SJCRH30 (cell line): ENCODE results near the gene CUX1. TPM values are rescaled to one million over a fixed set of nuclear protein-coding genes. Genes with fewer than 3 reads are reported as not detected.
"Not testable (repeated sequence)": the region's sequence is repeated elsewhere in the genome, so short reads cannot be mapped to it uniquely, and the experiment has no call there.

Source experiments
- DNase-seq, 2 experiments: peaks; one replicate each; pipeline ENCODE4 v3.0.0-alpha.2; 2015 to 2020
- H3K27ac ChIP-seq: fragments of 250-450 bp; sonication (Bioruptor Pico); 2 replicates; pipeline ENCODE4 v1.5.1; 2020; ENCODE audit warnings: mild to moderate bottlenecking, moderate library complexity
- H3K27me3 ChIP-seq: fragments of 250-450 bp; sonication (Bioruptor Pico); 2 replicates; pipeline ENCODE4 v1.5.1; 2020; ENCODE audit warnings: mild to moderate bottlenecking, moderate library complexity
- H3K36me3 ChIP-seq: fragments of 250-450 bp; sonication (Bioruptor Pico); 2 replicates; pipeline ENCODE4 v1.5.1; 2020; ENCODE audit warnings: mild to moderate bottlenecking, moderate library complexity
- H3K4me1 ChIP-seq: fragments of 250-450 bp; sonication (Bioruptor Pico); 2 replicates; pipeline ENCODE4 v1.5.1; 2020; ENCODE audit warnings: mild to moderate bottlenecking, moderate library complexity
- H3K4me3 ChIP-seq: fragments of 250-450 bp; sonication (Bioruptor Pico); 2 replicates; pipeline ENCODE4 v1.5.1; 2020; ENCODE audit warnings: mild to moderate bottlenecking, moderate library complexity
- H3K9me3 ChIP-seq: fragments of 250-450 bp; sonication (Bioruptor Pico); replicated peaks from 2 replicates; pipeline ENCODE4 v1.5.1; 2020; ENCODE audit warnings: mild to moderate bottlenecking, moderate library complexity
- total RNA-seq: library from RNA; depleted of rRNA; stranded (reverse); fragments of >200 nt; shearing (Covaris generic); gene quantifications from 2 replicates; pipeline ENCODE4 v1.2.3, GENCODE V29; 2014

CUX1 gene
- total RNA-seq, 1 experiment from 2014 or later: 29.1 TPM

DNA sequence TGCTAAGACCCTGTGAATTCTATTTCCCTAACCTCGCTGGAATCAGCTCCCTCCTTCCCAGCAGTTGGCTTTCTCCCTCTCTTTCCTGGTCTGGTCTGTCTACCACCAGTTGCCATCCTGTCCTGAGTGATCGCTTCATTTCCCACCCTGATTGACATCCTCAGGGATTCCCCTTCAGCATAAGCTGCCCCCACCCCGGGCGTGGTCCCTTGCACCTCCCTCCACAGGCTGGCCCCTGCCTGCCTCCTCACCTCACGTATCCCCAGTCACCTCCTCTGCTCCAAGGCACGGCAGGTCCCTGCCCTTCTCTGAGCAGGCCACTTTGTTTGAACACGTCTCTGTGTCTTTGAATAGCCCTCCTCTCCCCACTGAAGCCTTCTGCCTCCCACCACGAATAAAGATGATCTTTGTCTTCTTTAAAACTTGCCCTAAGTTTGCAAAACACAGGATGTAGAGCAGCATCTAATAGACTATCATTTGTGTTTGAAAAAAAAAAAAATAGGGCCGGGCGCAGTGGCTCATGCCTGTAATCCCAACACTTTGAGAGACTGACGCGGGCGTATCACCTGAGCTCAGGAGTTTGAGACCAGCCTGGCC lies 233.5 kb downstream of the CUX1 start:
- DNase-seq: no peak
- no peak overlapping the region for H3K27ac ChIP-seq
- peaks cover 2% of the 10 kb centered on the region; the same call in 1 of the 2 replicates for H3K4me1 ChIP-seq
- H3K4me3 ChIP-seq: no peak overlapping the region
- no peaks in the 10 kb centered on the region for H3K27me3 ChIP-seq
- H3K9me3 ChIP-seq: peaks cover 12% of the 10 kb centered on the region; the same call in 1 of the 2 replicates
- H3K36me3 ChIP-seq: no peaks in the 10 kb centered on the region

- H3K27me3 ChIP-seq, DNase-seq: not testable (repeated sequence)
Observed at GRCh38 chr7:102051736-102052135, 234.3 kb downstream of the CUX1 start.

DNA sequence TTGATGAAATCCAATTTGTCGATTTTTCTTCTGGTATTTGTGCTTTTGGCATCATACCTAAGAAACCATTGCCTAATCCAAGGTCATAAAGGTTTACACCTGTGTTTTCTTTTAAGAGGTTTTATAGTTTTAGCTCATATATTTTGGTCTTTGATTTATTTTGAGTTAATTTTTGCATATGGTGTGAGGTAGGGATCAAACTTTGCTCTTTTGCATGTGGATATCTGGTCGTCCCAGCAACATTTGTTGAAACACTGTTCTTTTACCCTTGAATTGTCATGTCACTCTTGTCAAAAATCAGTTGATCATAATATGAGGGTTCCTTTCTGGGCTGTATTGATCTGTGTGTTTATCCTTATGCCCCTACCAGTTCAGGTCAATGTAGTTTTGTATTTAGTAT lies 236.7 kb downstream of the CUX1 start:
- no peak overlapping the region for H3K4me3 ChIP-seq
- H3K27ac ChIP-seq: no peak overlapping the region
- H3K4me1 ChIP-seq: no peaks in the 10 kb centered on the region
- H3K36me3 ChIP-seq: no peaks in the 10 kb centered on the region
- peaks cover 12% of the 10 kb centered on the region; the same call in 1 of the 2 replicates for H3K9me3 ChIP-seq
- H3K27me3 ChIP-seq: no peaks in the 10 kb centered on the region
- no peak for DNase-seq

More at GRCh38 chr7:102051736-102052135, 234.3 kb downstream of the CUX1 start:
- H3K36me3 ChIP-seq, H3K4me1 ChIP-seq, H3K4me3 ChIP-seq, H3K27ac ChIP-seq: not testable (repeated sequence)
- peaks cover 12% of the 10 kb centered on the region; the same call in 1 of the 2 replicates for H3K9me3 ChIP-seq

- no peak for DNase-seq
- H3K4me1 ChIP-seq: no peaks in the 10 kb centered on the region
- H3K36me3 ChIP-seq: no peaks in the 10 kb centered on the region
- no peaks in the 10 kb centered on the region for H3K27me3 ChIP-seq
- no peak overlapping the region for H3K27ac ChIP-seq
- no peak overlapping the region for H3K4me3 ChIP-seq
- H3K9me3 ChIP-seq: peaks cover 12% of the 10 kb centered on the region; the same call in 1 of the 2 replicates
Observed at GRCh38 chr7:102055181-102055976, 238.0 kb downstream of the CUX1 start.

DNA sequence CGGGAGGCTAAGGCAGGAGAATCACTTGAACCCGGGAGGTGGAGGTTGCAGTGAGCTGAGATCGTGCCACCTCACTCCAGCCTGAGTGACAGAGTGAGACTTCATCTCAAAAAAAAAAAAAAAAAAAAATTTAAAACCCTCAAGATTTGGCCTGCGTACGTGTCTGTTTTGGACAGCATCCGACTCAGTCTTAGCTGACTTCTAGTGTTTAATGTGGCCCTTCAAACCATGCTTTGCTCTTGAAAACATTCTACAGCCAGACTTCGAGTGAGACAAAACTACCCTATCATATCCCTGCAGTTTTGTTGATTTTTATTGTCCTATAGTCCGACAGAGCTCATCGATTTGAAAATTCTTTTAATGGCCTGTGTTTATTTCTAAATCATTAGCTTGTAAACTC lies 242.1 kb downstream of the CUX1 start:
- Histone ChIP-seq H3K4me1 (no peaks in the 10 kb centered on the region), H3K27ac (no peak overlapping the region), H3K9me3 (peaks cover 5% of the 10 kb centered on the region; the same call in 1 of the 2 replicates), H3K36me3 (no peaks in the 10 kb centered on the region), H3K4me3 (no peak overlapping the region), H3K27me3 (no peaks in the 10 kb centered on the region)
- no peak for DNase-seq

GRCh38 chr7:102061354-102061945 lies 244.0 kb downstream of the CUX1 start:
- Histone ChIP-seq H3K27me3 (no peaks in the 10 kb centered on the region), H3K9me3 (no peaks in the 10 kb centered on the region), H3K4me1 (no peaks in the 10 kb centered on the region), H3K36me3 (no peaks in the 10 kb centered on the region), H3K4me3 (no peak overlapping the region), H3K27ac (no peak overlapping the region)
- DNase-seq: no peak

DNA sequence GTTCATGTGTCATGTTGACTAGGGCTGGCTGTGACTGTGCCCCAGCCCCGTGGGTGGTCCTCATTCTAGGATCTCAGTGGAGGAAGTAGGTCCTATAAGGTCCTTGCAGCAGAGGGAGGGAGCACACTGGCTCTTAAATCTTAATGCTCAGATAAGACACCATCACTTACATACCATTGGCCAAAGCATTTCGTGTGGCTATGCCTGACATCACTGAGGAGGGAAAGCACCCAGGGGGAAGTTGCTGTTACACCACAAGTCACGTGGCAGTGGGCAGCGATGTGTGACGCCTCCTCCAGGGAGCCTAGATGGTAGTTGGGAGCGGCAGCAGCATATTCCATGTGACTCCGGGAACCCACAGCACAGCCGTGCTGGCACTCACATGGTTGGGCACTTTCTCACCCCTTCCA lies 244.6 kb downstream of the CUX1 start:
- H3K36me3 ChIP-seq: no peaks in the 10 kb centered on the region
- H3K4me3 ChIP-seq: no peak overlapping the region
- no peak overlapping the region for H3K27ac ChIP-seq
- no peaks in the 10 kb centered on the region for H3K27me3 ChIP-seq
- no peaks in the 10 kb centered on the region for H3K9me3 ChIP-seq
- DNase-seq: no peak
- no peaks in the 10 kb centered on the region for H3K4me1 ChIP-seq

- H3K27ac ChIP-seq: no peak overlapping the region
- no peaks in the 10 kb centered on the region for H3K27me3 ChIP-seq
- DNase-seq: peak; percentile 42 to 53
Observed at GRCh38 chr7:102063690-102064180, 246.3 kb downstream of the CUX1 start.

GRCh38 chr7:102064361-102065025 lies 247.1 kb downstream of the CUX1 start:
- H3K27me3 ChIP-seq: no peaks in the 10 kb centered on the region
- DNase-seq: no peak
- no peaks in the 10 kb centered on the region for H3K9me3 ChIP-seq
- no peaks in the 10 kb centered on the region for H3K36me3 ChIP-seq
- H3K4me1 ChIP-seq: no peaks in the 10 kb centered on the region
- H3K27ac ChIP-seq: no peak overlapping the region
- no peak overlapping the region for H3K4me3 ChIP-seq

More at GRCh38 chr7:102063690-102064180, 246.3 kb downstream of the CUX1 start:
- Histone ChIP-seq H3K9me3 (no peaks in the 10 kb centered on the region), H3K4me3 (no peak overlapping the region), H3K4me1 (no peaks in the 10 kb centered on the region), H3K36me3 (no peaks in the 10 kb centered on the region)

- Histone ChIP-seq H3K9me3 (no peaks in the 10 kb centered on the region), H3K27me3 (no peaks in the 10 kb centered on the region), H3K4me3 (no peak overlapping the region), H3K36me3 (peaks cover under 1% of the 10 kb centered on the region; the same call in 1 of the 2 replicates), H3K27ac (no peak overlapping the region), H3K4me1 (no peaks in the 10 kb centered on the region)
- no peak for DNase-seq
Observed at GRCh38 chr7:102065226-102065625, 247.8 kb downstream of the CUX1 start.

DNA sequence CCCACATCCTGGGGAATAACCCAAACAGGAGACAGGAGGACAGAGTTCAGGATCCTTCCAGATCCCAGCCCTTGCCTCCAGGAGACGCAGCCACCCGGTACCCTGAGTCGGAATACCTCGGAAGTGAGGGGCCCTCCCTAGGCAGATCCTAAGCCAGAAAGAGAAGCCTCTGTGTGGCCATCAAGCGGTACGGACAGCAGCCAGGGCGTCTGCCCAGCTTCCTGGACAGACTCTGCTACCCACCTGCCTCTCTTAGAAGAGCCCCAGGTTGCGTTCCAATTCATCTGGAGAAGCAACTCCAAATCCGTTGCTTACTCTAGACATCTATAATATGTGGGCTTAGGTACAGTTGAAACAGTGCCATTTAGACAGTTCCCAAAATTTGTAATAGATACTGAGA lies 249.1 kb downstream of the CUX1 start:
- Histone ChIP-seq H3K27me3 (no peaks in the 10 kb centered on the region), H3K9me3 (no peaks in the 10 kb centered on the region), H3K4me1 (no peaks in the 10 kb centered on the region), H3K4me3 (no peak overlapping the region), H3K36me3 (peaks cover 4% of the 10 kb centered on the region; the same call in 1 of the 2 replicates), H3K27ac (no peak overlapping the region)
- no peak for DNase-seq

DNA sequence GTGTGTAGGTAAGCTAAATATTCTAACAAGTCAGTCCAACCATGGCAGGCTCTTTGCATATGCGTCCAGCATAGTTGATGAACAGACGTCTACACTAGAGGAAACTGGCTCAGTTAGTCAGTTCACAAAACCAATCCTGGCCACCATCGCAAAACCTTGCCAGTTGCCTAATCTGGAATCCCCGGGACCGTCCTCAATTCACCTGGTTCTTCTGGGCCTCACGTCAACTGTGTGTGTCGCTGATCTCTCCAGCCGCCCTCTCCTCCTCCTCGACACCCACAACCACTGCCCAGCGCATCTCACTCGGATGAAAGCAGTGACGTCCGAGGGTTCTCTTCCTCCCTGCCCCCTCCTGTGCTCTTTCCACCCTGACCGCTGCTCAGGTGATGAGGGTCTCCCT lies 251.4 kb downstream of the CUX1 start:
- Histone ChIP-seq H3K27me3 (no peaks in the 10 kb centered on the region), H3K36me3 (peaks cover 4% of the 10 kb centered on the region; the same call in 1 of the 2 replicates), H3K27ac (no peak overlapping the region), H3K4me1 (no peaks in the 10 kb centered on the region), H3K9me3 (no peaks in the 10 kb centered on the region), H3K4me3 (no peak overlapping the region)
- no peak for DNase-seq

- Histone ChIP-seq H3K4me3 (no peak overlapping the region), H3K4me1 (no peaks in the 10 kb centered on the region), H3K36me3 (peaks cover 4% of the 10 kb centered on the region; the same call in 1 of the 2 replicates), H3K9me3 (no peaks in the 10 kb centered on the region), H3K27me3 (no peaks in the 10 kb centered on the region), H3K27ac (no peak overlapping the region)
- no peak for DNase-seq
Observed at GRCh38 chr7:102069931-102070629, 252.7 kb downstream of the CUX1 start.

- no peak overlapping the region for H3K27ac ChIP-seq
- H3K9me3 ChIP-seq: no peaks in the 10 kb centered on the region
- H3K27me3 ChIP-seq: no peaks in the 10 kb centered on the region
- DNase-seq: no peak
- H3K4me3 ChIP-seq: no peak overlapping the region
- H3K36me3 ChIP-seq: peaks cover 4% of the 10 kb centered on the region; the same call in 1 of the 2 replicates
- H3K4me1 ChIP-seq: no peaks in the 10 kb centered on the region
Observed at GRCh38 chr7:102072003-102072402, 254.6 kb downstream of the CUX1 start.
